Measurements from ENCODE around the gene CXCL12.

CXCL12 gene

DNA sequence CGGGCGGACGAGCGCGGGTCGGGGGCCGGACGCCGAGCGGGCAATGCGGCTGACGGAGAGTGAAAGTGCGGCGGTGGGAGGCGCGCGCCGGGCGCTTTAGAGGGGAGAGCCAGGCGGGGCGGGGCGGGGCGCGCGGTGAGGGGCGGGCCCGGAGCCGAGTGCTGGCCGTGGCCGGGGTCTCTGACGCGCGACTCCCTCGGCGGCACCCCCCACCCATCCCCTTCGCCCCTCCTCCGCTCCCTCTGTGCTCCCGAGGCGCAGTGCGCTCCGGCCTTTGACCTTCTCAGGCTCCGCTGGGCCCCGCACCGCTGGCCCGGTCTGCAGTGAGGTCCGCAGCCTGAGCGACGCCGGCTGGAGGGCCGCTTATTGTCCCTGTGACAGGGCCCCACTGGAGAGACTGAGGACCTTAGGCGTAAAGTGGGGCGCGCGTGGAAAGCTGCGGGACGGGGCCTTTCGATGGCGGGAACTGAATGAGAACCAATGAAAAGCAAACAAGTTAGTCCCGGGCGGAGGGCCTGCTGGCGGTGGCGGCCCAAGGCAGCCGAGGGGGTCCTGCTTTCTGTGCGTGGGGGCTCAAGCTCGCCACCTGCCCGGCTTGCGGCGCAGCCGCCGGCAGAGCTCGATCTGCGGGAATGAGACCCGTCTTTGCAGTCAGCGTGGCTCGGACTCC lies at the start of gene CXCL12:
TSS of gene CXCL12 (minus strand) at position 72 of the 670 bp plus-strand sequence. CDS start 92 bp downstream, outside the sequence.
- no peak for DNase-seq

DNA sequence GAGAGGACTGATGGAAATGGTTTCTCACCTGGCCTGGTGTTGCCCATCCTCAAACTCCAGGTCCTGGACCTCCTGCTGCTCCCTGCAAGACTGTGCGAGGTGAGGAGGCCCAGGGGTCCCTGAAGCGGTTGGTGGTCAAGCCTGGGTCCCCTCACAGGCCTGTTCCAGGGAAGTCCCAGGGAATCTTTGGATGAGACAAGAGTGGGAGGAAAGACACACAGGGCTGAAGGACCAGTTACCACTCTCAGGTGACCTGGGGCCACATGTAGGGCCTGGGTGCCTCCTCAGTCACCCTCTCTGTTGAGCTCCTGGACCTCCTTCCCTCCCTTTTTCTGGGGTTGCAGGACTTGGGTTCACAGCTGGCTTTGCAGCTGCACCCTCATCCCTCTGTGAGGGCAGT lies 42.6 kb upstream of the CXCL12 start:
- DNase-seq: no peak

DNA sequence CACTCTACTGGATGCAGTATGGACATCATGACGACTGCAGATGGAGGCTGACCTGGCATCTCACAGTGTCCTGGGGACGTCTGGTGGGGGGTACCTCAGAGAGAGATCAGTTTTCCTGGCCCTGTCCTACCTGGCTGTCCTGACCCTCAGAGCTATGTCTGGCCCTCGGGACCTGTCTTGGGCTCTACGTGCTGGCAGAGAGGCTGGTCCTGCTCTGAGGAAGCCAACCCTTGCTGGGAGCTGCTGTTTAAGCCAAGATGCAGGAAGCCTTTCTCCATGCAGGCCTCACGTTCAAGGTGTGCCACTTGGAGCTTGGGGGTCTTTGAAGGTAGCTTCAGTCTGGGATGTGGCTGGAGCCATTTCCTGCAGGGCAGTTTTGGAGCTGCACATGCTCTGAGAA lies 42.1 kb upstream of the CXCL12 start:
- no peak for DNase-seq

DNA sequence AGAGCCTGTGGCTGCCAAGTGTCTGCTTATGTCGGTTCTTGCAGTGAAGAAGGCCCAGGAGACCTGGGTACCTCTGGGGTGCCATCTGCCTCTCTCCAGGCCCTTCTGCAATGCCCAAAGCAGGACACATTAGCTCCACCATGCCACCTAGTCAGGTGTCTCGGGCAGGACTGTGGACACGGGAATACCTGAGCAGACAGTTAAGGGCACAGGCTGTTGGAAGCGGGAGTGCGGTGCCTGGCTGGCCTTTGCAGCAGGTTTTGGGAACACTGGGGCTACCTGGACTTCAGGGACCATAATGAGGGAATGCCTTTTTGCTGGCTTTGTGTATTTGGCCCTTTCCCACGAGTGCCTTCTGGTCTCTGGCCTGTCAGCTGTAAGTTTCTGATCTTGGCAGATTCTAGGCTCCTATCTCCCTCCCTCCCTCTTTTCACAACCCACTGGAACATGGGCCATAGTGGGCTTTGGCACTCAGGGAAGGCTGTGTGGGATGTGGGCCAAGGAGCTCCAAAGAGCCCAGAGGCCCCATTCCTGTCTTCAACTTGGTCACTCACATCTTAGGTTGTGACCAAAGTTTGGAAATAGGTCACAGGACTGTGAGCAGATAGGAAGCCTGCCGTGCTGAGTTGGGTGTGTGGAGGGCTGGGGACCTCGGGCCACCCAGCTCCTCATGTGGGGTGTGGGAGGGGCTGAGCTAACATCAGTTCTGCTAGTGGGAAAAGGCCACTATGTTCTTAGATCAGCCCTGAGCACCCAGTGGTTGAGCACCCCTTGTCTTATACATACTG lies 41.5 kb upstream of the CXCL12 start:
- no peak for DNase-seq

DNA sequence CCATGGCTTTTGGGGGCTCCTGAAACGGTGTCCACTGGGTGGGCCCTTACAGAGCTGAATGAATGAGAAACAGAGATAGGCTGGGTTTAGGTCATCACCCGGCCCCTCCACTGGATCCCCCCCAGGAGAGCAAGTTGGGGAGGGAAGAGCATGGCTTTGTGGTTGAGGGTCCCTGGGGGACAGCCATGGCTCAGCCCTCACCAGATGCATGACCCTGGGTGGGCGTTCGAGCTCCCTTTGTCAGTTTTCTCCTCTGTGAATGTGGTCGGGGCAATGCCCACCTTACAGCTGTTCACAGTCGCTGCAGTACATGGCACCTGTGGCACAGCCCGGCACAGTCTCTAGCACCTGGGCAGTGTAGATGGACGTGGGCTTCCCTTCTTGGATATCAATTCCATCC lies 40.6 kb upstream of the CXCL12 start:
- DNase-seq: no peak

DNA sequence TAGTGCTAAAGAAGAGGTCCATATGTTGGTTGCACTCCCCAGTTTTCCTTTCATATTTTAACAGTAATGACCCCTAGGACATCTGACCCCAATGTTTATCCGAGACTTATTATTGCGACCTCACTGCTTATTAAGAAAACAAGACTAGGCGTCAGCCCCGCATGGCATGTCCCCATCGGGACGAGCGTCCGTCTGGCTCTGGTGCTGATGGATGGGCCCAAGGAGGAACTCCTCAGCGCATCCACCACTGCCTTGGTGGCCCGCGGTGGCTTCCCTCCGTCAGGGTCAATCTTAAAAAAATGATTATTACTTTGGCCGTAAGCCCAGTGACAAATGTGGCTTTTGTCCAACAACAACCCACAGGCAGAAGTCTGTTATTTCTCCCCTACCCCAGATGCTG lies 40.1 kb upstream of the CXCL12 start:
- DNase-seq: no peak

DNA sequence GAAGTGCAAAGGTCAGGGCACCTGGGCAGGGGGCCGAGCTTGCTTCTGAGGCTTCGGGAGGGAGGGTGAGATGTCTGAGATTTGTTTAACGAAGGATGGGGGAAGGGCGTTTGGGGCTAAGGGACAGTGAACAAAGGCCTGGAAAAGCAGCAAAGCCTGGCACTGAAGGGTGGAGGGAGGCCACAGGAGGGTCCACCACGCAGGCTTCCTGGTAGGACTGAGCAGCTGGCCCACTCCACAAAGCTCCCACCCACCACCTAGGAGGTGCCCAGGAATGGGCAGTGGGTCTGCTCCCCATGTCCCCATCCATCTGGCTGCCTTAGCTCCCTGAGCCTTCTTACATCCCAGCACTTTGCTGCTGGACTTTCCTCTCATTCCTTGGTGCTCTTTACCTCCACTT lies 39.4 kb upstream of the CXCL12 start:
- DNase-seq: no peak

DNA sequence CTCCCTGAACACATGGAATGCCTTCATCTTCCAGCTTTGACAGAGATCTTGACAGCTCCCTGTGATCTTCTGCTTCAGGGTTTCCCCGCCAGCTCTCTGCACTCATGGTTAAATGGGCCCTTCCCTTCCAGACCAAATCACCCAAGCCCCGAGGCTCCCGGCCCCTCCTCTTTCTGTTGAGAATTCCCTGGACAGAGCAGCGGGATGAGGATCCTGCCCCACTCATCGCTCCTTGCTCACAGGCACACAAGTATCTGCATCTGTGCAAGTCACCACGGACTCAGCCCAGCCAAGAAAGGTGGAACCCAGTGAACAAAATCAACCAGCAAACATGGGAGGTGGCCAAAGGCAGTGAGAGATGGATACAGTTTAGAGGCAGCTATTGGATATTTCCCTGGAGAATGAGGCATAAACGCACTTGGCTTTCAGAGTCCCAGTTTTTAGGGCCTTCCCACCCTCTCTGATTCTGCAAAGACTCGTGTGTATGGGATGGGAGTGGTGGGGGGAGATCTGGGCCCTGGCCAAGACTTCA lies 37.7 kb upstream of the CXCL12 start:
- DNase-seq: no peak

DNA sequence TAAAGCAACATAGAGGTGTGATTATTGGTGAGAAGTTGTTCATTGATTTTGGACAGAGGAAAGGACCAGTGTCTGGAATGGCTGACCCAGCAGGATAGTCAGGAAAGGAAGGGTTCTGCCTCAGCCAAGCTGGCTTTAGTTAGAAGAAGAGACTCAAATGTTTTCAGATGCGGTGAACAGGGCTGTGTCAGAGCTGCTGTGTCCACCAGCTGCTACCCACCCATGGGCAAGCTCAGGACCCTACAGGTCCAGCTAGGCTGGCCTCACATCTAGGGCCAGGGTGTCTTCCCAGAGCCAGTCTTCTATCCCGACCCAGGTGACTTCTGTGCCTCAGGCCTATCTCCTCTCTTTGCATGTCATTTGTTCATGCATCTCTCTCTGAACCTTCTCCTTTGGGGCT lies 37.3 kb upstream of the CXCL12 start:
- DNase-seq: no peak

DNA sequence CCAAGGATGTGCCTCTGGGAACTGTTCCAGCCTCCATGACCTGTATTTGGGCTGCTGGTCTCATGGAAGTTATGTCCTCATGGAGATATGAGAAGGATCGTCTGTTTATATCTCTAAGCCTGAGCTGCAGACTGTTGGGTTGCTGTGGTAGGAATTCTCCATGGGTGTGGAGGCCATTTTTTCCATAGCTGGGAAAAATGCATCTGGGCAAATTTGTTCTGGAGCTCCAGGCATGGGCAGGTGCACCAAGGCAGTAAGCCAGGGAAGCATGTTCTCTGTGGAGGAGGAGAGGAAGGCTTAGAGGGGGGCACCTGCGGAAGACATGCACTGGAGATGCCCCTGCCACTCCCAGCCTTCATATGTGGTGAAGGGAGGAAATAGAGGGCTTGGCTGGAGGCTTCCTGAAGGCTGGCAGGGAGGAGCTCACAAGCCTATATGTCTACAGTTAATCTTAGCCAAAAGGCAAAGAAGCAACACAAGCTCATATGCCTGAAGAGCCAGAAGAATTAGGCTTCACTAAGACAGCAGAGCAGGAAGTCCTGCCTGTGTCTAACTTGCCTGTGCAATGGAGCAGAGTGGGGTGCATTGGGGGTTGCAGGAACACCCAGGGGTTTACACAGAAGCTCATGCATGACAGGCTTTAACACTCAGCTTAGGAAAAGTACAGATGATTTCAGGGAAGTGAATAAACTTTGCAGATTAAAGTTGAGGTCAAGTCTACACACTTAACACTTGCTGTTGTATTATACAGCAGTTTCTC lies 35.1 kb upstream of the CXCL12 start:
- no peak for DNase-seq

DNA sequence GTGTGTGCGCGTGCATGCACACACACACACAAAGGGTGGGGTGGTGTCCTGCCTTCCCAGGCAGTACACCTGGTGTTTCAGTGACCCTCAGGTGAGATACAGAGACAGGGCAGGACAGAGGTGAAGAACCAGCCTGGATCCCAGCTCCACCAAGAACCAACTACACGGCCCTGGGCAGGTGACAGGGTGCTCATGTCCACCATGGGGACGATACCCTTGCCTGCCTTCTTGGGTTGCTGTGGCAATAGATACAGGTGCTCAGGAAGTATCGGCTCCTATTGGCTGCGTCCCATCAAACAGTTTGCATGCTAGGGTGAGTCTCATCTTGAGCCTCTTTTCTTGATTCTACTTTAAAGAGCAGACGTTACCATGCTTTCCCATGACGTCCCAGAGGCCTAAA lies 33.7 kb upstream of the CXCL12 start:
- DNase-seq: no peak

DNA sequence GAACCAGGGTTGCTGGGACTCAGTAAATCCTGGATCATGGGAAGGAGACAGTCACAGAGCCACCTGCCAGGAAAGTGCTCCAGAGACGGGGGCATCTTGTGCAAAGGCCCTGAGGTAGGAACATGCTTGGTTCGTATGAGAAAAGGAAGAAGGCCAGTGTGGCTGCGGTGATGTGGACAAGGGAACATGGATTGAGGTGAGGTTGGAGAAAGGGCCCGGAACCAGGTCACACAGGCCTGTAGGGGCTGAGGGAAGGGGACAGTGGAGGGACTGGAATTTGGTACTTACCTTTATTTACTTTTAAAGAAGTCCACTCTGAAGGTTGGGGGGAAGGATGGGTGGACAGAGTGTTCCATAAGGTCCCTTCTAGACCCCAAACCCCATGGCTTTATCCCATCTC lies 32.9 kb upstream of the CXCL12 start:
- DNase-seq: no peak

DNA sequence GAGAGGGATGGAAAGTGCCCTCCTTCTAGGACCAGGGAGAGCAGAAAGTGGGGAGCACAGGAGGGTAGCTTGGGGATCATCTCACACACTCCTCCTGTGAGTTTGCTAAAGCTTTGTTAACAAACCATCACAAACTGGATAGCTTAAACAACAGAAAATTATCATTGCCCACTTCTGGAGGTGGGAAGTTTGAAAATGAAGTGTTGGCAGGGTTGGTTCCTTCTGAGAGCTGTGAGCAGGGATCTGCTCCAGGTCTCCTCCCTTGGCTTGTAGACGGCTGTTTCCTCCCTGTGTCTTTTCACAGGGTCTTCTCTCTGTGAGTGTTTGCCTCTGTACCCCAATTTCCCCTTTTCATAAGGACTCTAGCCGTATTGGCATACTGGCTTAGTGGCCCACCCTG lies 32.0 kb upstream of the CXCL12 start:
- no peak for DNase-seq

DNA sequence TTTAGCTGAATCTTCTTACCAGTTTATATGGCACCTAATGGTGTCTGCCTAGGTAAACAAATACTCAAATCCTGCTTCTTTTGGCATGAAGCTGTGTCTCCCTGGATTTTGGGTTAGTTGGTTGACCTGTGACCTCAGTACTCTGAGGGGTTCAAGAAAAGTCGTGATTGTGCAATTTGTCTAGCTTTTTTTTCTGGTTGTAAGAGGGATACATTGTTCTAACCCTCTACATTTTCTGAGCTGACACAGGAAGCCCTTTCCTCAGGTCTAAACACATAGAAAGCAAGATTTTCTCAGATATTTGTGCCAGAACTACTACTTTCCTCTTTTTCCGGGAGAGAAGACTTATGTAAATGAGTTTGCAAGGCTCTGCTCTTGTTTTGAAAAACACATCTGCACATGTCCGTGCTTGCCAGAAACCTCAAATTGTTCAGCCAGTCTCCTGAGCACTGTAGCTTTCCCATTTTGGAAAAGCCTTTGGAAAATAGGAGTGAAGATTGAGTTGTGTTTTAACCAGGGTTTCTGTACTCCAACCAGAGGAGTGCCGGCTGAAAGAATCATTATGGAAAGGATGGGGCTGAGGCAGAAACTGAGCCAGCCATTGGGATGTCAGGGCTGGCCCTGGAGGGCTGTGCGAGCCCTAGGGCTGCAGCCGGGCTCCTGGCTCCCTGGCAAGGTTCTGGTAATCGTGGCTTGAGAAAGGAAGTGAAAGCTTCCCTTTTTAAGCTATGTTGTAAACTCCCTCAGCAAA lies 31.3 kb upstream of the CXCL12 start:
- DNase-seq: no peak

DNA sequence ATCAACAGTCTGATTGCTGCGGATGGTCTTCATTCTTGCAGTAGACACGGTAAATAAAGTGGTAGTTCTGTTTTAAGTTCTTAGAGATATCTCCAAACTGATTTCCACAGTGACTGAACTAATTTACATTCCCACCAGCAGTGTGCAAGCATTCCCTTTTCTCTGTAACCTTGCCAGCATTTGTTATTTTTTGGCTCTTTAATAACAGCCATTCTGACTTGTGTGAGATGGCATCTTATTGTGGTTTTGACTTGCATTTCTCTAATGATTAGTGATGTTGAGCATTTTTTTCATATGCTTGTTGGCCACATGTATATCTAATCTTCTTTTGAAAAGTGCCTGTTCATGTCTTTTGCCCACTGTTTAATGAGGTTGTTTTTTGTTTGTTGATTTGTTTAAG lies 30.2 kb upstream of the CXCL12 start:
- no peak for DNase-seq

DNA sequence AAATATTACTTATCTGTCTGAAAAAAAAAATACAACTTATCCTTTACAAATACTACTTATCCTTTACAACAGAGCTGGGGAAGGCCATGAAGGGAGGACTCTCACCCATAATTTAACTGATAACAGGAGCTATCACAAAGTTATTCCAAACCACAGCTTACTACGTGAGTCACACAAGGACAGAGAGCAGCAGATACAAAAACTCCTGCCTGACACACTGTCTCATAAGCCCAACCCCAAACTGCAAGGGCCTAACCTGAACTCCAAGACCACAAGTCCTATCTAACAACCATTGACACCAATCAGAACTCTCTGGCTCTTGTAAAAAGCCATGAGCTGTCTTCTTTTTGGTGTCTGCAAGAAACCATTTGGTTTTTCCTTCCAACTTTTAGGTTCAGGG lies 28.5 kb upstream of the CXCL12 start:
- DNase-seq: no peak

DNA sequence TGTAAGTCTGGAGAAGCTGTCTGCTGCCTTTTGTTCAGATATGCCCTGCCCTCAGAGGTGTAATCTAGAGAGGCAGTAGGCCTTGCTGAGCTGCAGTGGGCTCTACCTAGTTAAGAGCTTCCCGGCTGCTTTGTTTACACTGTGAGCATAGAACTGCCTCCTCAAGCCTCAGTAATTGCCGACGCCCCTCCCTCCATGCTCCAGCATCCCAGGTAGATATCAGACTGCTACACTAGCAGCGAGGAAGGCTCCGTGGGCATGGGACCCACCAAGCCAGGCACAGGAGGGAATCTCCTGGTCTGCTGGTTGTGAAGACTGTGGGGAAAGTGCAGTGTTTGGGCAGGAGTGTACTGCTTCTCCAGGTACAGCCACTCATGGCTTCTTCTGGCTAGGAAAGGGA lies 26.4 kb upstream of the CXCL12 start:
- DNase-seq: no peak

DNA sequence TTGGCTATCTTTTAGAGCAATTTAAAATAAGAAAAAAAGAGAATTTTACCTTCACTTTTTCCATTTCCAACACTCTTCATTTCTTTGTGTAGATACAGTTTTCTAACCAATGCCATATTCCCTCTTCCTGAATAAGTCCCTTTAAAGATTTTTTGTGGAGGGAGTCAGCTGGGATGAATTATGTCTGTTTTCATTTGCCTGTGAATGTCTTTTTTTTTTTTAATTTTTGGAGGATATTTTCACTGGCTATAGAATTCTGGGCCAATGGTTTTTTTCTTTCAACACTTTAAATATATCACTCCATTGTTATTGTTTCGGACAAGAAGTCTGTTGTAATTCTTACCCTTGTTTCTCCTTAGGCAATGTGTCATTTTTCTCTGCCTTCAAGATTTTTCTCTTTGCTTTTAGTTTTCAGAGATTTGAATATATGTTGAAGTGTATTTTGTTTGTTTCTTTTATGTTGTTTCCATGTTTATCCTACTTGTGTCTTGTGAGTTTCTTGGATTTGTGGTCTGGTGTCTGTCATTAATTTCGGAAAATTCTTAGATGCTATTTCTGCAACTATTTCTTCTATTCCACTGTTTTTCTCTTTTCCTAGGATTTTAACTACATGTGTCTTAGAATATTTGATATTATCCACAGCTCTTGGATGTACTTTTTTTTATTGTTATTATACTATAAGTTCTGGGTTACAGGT lies 20.0 kb upstream of the CXCL12 start:
- no peak for DNase-seq

DNA sequence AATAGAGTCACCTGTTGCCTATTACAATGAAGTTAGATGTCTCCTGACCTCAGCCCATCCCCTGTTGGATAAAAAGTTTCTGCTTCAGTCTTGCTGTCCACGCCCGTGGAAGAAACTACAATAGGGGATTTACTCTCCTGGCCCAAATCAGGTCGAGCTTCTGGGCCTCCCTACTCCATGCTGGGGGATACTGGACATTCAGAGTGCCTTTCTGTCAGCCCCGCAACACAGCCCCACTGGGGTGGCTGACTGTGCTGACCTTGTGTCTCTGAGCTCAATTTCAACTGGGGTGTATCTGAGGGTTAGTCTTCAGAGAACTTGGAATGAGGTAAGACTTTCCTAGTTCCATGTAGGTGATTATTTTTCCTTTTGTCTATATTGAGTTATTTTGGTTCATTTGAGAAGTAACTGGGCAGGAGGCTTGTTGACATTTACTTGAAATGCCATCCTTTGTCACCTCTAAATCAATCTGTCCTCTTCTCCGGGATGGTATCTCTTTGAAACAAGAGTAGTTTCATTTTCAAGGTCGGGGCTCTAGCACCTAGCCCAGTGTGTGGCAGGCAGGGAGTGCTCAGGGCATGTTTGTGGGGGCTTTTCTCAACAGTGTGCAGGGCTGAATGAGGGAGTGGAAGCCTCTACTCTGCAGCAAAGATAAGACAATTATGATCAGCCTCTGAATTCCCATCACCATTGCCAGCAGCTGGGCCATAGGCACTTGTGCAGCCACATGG lies 17.7 kb upstream of the CXCL12 start:
- DNase-seq: no peak

DNA sequence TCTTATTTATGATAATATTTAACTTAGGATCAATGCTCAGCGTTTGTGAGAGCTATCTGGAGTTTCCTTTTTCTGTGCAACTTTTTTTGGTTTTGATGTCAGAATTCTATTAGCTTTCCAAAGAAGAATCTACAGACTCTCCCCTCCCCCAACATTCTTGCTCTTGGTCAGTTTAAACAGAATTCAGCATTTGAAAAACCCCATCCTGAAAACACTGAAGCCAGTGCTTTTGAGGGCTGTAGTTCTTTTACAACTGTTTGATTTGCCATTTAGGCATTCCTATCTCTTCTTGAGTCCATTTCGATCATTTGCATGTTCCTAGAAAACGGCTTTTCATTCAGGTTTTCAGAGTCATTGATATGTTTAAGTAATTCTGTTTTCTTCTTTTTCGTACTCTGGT lies 15.6 kb upstream of the CXCL12 start:
- DNase-seq: no peak

DNA sequence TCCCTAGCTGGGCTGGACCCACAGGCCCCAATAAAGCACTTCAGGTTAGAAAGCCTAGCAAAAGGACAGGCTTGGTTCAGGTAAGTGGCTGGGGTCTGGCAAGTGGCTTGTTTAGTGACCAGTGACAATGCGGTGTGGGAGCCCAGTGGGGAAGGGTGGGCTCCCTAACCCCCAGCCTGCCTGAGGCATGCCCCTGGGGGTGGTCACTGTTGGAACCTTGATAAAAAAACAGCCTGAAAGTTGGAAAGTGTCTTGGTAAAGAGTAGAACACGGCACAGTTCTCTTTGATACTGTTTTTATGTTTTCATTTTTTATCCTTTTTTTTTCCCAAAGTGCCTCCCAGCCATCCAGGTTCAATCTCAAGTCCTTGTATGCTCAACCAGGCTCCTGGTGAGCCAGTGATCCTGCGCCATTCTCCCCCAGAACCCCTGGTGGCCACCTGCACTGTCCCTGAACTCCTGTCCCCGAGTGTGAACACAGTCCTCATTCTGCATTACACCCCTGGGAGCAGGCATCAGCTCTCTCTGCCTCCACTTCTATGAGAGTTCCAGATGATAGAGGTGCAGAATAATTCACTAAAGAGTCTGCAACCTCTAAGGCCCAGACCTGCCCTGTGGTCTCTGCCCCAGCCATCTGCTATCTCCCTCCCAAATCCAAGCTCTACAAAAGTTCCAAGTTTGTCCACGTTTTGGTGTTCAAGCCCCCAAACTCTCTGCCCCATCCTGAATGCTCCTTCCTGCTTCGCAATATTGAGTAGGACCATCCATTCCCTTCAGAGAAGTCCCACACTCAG lies 15.0 kb upstream of the CXCL12 start:
- no peak for DNase-seq

Data from cerebellar nuclear complex (tissue), 1 donor.